Fibroblast of lung (primary cell): ENCODE results near the gene MEGF8. TPM values are rescaled to one million over a fixed set of nuclear protein-coding genes. Genes with fewer than 3 reads are reported as not detected.
A peak's percentile ranks its signal among the peaks of the same experiment; 100 is the strongest.

Experiments
- DNase-seq, 2 donors: peaks; one replicate each; pipeline versions ENCODE4 v3.0.0 to v3.0.0-alpha.2; 2010; ENCODE audit warnings: low read depth in 2 of 2
- H2AFZ ChIP-seq: 2 replicates; pipeline ENCODE4 v1.5.1; 2012; ENCODE audit warnings: low read length, control low read depth, inconsistent platforms
- H3K27ac ChIP-seq: 2 replicates; pipeline ENCODE4 v1.5.1; 2011; ENCODE audit warnings: low read length, control low read depth; ENCODE audit not compliant: insufficient read depth
- H3K27me3 ChIP-seq: 2 replicates; pipeline ENCODE4 v1.5.1; 2011; ENCODE audit warnings: mild to moderate bottlenecking, low read length; ENCODE audit not compliant: control insufficient read depth, insufficient read depth
- H3K36me3 ChIP-seq: 2 replicates; pipeline ENCODE4 v1.5.1; 2011; ENCODE audit warnings: low read length; ENCODE audit not compliant: control insufficient read depth, insufficient read depth
- H3K4me1 ChIP-seq: 2 replicates; pipeline ENCODE4 v1.5.1; 2011; ENCODE audit warnings: low read length; ENCODE audit not compliant: control insufficient read depth, insufficient read depth; ENCODE audit errors: extremely low read depth
- H3K4me2 ChIP-seq: 2 replicates; pipeline ENCODE4 v1.5.1; 2011; ENCODE audit warnings: low read length, control low read depth; ENCODE audit not compliant: insufficient read depth; ENCODE audit errors: extremely low read depth
- H3K4me3 ChIP-seq, 4 experiments: fragments of 200-600 bp in 1 of 4; sonication (generic) in 1 of 4; replicated peaks in 1 of 4; 2 replicates each; pipeline ENCODE4 v1.5.1; 2011 to 2016; ENCODE audit warnings: low read length in 4 of 4, low read depth in 3 of 4, mild to moderate bottlenecking in 3 of 4, control low read depth in 2 of 4, inconsistent platforms in 1 of 4, mixed read lengths in 1 of 4; ENCODE audit not compliant: insufficient read depth in 1 of 4; ENCODE audit errors: control extremely low read depth in 1 of 4
- H3K79me2 ChIP-seq: 2 replicates; pipeline ENCODE4 v1.5.1; 2012; ENCODE audit warnings: mild to moderate bottlenecking, low read length, inconsistent platforms; ENCODE audit not compliant: control insufficient read depth, insufficient read depth
- H3K9ac ChIP-seq: 2 replicates; pipeline ENCODE4 v1.5.1; 2011; ENCODE audit warnings: mild to moderate bottlenecking, low read length, control low read depth; ENCODE audit not compliant: insufficient read depth
- H3K9me3 ChIP-seq: 2 replicates; pipeline ENCODE4 v1.5.1; 2012; ENCODE audit warnings: low read depth, low read length; ENCODE audit not compliant: control insufficient read depth, insufficient read depth
- H4K20me1 ChIP-seq: 2 replicates; pipeline ENCODE4 v1.5.1; 2011; ENCODE audit warnings: low read length; ENCODE audit not compliant: control insufficient read depth, insufficient read depth; ENCODE audit errors: extremely low read depth
- CTCF ChIP-seq, 2 donors: IDR thresholded peaks in 1 of 2; conservative IDR thresholded peaks in 1 of 2; 1 replicate in 1 of 2; 2 replicates in 1 of 2; pipeline ENCODE4 v1.5.1; 2011 to 2012; ENCODE audit warnings: low read length in 2 of 2, control low read depth in 1 of 2, inconsistent platforms in 1 of 2, low read depth in 1 of 2, mild to moderate bottlenecking in 1 of 2
- EZH2 ChIP-seq: IDR thresholded peaks from 2 replicates; pipeline ENCODE4 v1.5.1; 2012; ENCODE audit warnings: low read length, control low read depth, mild to moderate bottlenecking; ENCODE audit errors: missing control alignments
- polyA plus RNA-seq, 2 donors: library from polyadenylated mRNA; depleted of rRNA in 1 of 2; stranded (reverse) in 1 of 2; unstranded in 1 of 2; fragments of >200 nt; gene quantifications; 2 replicates each; pipeline ENCODE4 v1.2.1, GENCODE V29; 2011 to 2012; ENCODE audit warnings: missing spikeins in 1 of 2
- total RNA-seq: library from RNA; depleted of rRNA; stranded (reverse); fragments of >200 nt; gene quantifications from 2 replicates; pipeline ENCODE4 v1.2.1, GENCODE V29; 2014

MEGF8 gene
- total and polyA plus RNA-seq, 2 donors (not counting 1 experiment from before 2014, with no cell fraction given): 9.3 to 27.6 TPM

- Histone ChIP-seq H3K27ac (no peak overlapping the region), H3K4me3 (no peak overlapping the region), H3K4me2 (no peak overlapping the region), H4K20me1 (no peaks in the 10 kb centered on the region), H3K9me3 (no peaks in the 10 kb centered on the region), H3K4me1 (peaks cover 5% of the 10 kb centered on the region), H3K79me2 (no peaks in the 10 kb centered on the region), H3K9ac (no peak overlapping the region), H3K36me3 (no peaks in the 10 kb centered on the region), H2AFZ (no peak overlapping the region), H3K27me3 (no peaks in the 10 kb centered on the region)
- TF ChIP-seq EZH2 (no peak), CTCF (conservative IDR thresholded peaks at IDR 0.05 in 1 of 2, IDR thresholded peaks at IDR 0.05 in 1 of 2; ENCODE audit: low read depth in 1 of 2, low read length in 2 of 2) (no peak)
- DNase-seq: no peak
These were observed 93.9 kb downstream of the MEGF8 start for GRCh38 chr19:42419309-42419708.

GRCh38 chr19:42420055-42420544, 94.7 kb downstream of the MEGF8 start:
- H2AFZ ChIP-seq: no peak overlapping the region
- H3K79me2 ChIP-seq: no peaks in the 10 kb centered on the region
- no peaks in the 10 kb centered on the region for H3K36me3 ChIP-seq
- TF ChIP-seq EZH2 (no peak), CTCF (conservative IDR thresholded peaks at IDR 0.05 in 1 of 2, IDR thresholded peaks at IDR 0.05 in 1 of 2; ENCODE audit: low read depth in 1 of 2, low read length in 2 of 2) (peak; percentile 37 to 72)
- no peaks in the 10 kb centered on the region for H4K20me1 ChIP-seq
- no peak overlapping the region for H3K9ac ChIP-seq
- no peaks in the 10 kb centered on the region for H3K9me3 ChIP-seq
- no peak overlapping the region for H3K4me3 ChIP-seq
- peak; percentile 28 to 53 for DNase-seq
- no peak overlapping the region for H3K27ac ChIP-seq
- peaks cover 5% of the 10 kb centered on the region for H3K4me1 ChIP-seq
- H3K27me3 ChIP-seq: no peaks in the 10 kb centered on the region
- no peak overlapping the region for H3K4me2 ChIP-seq

- TF ChIP-seq CTCF (conservative IDR thresholded peaks at IDR 0.05 in 1 of 2, IDR thresholded peaks at IDR 0.05 in 1 of 2; ENCODE audit: low read depth in 1 of 2, low read length in 2 of 2): no peak
- Histone ChIP-seq H3K36me3 (no peaks in the 10 kb centered on the region), H3K4me3 (no peak overlapping the region), H3K79me2 (no peaks in the 10 kb centered on the region), H2AFZ (no peak overlapping the region), H3K27ac (no peak overlapping the region), H3K4me2 (no peak overlapping the region), H3K27me3 (no peaks in the 10 kb centered on the region), H3K9me3 (no peaks in the 10 kb centered on the region), H4K20me1 (no peaks in the 10 kb centered on the region), H3K9ac (no peak overlapping the region), H3K4me1 (peaks cover 5% of the 10 kb centered on the region)
- DNase-seq: no peak
These were observed 95.7 kb downstream of the MEGF8 start for GRCh38 chr19:42421101-42421500.
